AG04450 (cell line): ENCODE results near the gene PIGZ. TPM values are rescaled to one million over a fixed set of nuclear protein-coding genes. Genes with fewer than 3 reads are reported as not detected.

Experiments used
- CTCF ChIA-PET: fragments of 300-600, 350-600 bp; formaldehyde crosslinking; extraction: SDS; loops from one replicate; lab custom pipeline; 2022; ENCODE audit warnings: antibody characterized with exemption, inconsistent platforms; lab: Charles Lee
- POLR2A ChIA-PET: fragments of 350-600 bp; formaldehyde crosslinking; extraction: SDS; loops from one replicate; lab custom pipeline; 2021; ENCODE audit warnings: antibody characterized with exemption, inconsistent platforms; lab: Yijun Ruan, JAX
- DNase-seq: peaks from one replicate; pipeline ENCODE4 v3.0.0-alpha.2; 2011; ENCODE audit warnings: low read depth, low spot score
- H3K27ac ChIP-seq: one replicate; pipeline ENCODE4 v1.5.1; 2012; ENCODE audit warnings: low read depth, low read length, control low read depth
- H3K27me3 ChIP-seq: one replicate; pipeline ENCODE4 v1.6.0; 2012; ENCODE audit warnings: low read length; ENCODE audit not compliant: control insufficient read depth, insufficient read depth
- H3K4me3 ChIP-seq: 2 replicates; pipeline ENCODE4 v1.5.1; 2011; ENCODE audit warnings: mild to moderate bottlenecking, low read depth, low read length, control low read depth
- H3K9me3 ChIP-seq: 2 replicates; pipeline ENCODE4 v1.5.1; 2012; ENCODE audit warnings: low read length; ENCODE audit not compliant: control insufficient read depth, insufficient read depth
- CTCF ChIP-seq: IDR thresholded peaks from 2 replicates; pipeline ENCODE4 v1.5.1; 2011; ENCODE audit warnings: low read depth, low read length, control low read depth, inconsistent platforms
- polyA plus RNA-seq: library from polyadenylated mRNA; depleted of rRNA; stranded (reverse); fragments of >200 nt; gene quantifications from 2 replicates; pipeline ENCODE4 v1.2.3, GENCODE V29; 2011

PIGZ gene
- polyA plus RNA-seq, 1 experiment = 0.15 TPM

GRCh38 chr3:196918968-196919367 lies 49.7 kb downstream of the PIGZ start:
- Histone ChIP-seq H3K27me3 (no peaks in the 10 kb centered on the region), H3K4me3 (no peak overlapping the region), H3K9me3 (no peaks in the 10 kb centered on the region), H3K27ac (no peak overlapping the region)
- CTCF ChIA-PET = interaction anchor here (0.8 kb wide), 1 partner anchor 249 kb away, joined by 3 read pairs; no protein-coding TSS in a partner anchor
- POLR2A ChIA-PET = interaction anchor here (0.5 kb wide), 1 partner anchor 22 kb away, joined by 3 read pairs; no protein-coding TSS in a partner anchor
- no peak for DNase-seq
- no peak for TF ChIP-seq CTCF

GRCh38 chr3:196916995-196917394 lies 51.6 kb downstream of the PIGZ start:
- Histone ChIP-seq H3K4me3 (no peak overlapping the region), H3K9me3 (no peaks in the 10 kb centered on the region), H3K27ac (no peak overlapping the region), H3K27me3 (no peaks in the 10 kb centered on the region)
- DNase-seq = no peak
- POLR2A ChIA-PET = no interaction called here
- CTCF ChIA-PET = no interaction called here
- TF ChIP-seq CTCF = no peak

- H3K27me3 ChIP-seq = no peaks in the 10 kb centered on the region
- no peak for DNase-seq
- ChIA-PET CTCF (interaction anchor here (0.7 kb wide), 1 partner anchor 13 kb away, joined by 4 read pairs; no protein-coding TSS in a partner anchor), POLR2A (no interaction called here)
- no peak overlapping the region for H3K4me3 ChIP-seq
- no peaks in the 10 kb centered on the region for H3K9me3 ChIP-seq
- H3K27ac ChIP-seq = no peak overlapping the region
- TF ChIP-seq CTCF = no peak
Measured at GRCh38 chr3:196916221-196916620, 52.4 kb downstream of the PIGZ start.

DNA sequence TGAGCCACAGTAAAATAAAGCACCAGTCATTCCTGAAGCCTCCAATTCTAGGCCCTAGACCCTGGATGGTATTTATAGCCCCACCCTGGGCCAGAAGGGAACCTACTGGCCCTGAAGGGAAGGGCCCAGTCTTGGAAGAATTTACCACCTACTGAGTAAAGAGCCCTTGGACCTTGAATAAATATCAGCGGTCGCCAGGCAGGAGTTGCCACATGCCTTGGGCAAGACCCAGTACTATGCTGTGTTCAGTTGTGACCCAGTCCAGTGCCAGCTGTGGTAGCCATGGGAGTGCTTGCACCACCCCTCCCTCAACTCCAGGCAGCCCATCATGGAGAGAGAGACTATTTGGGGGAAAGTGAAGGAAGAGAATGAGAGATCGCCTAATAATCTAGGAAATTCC lies 53.3 kb downstream of the PIGZ start:
- H3K9me3 ChIP-seq = no peaks in the 10 kb centered on the region
- H3K4me3 ChIP-seq = no peak overlapping the region
- CTCF ChIA-PET = no interaction called here
- no peak for TF ChIP-seq CTCF
- H3K27me3 ChIP-seq = no peaks in the 10 kb centered on the region
- DNase-seq = no peak
- no peak overlapping the region for H3K27ac ChIP-seq
- POLR2A ChIA-PET = no interaction called here

DNA sequence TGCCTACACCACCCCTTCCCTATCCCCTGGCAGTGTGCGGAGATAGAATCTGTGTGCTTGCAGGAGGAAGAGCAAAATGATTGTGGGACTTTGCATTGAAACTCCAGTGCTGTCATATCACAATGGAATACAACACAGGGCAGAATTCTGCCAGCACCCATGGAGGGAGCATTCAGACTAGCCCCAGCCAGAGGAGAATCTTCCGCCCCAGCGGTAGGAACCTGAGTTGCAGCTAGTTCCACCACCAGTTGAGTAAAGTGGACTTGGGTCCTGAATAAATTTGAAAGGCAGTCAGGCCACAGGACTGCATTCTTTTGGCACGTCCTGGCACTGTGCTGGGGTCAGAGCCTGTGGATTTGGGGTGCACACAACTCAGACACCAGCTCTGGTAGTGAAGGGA lies 53.8 kb downstream of the PIGZ start:
- ChIA-PET POLR2A (no interaction called here), CTCF (no interaction called here)
- no peaks in the 10 kb centered on the region for H3K9me3 ChIP-seq
- H3K27ac ChIP-seq = no peak overlapping the region
- no peak for TF ChIP-seq CTCF
- no peak overlapping the region for H3K4me3 ChIP-seq
- DNase-seq = no peak
- H3K27me3 ChIP-seq = no peaks in the 10 kb centered on the region
